Stimulated activated CD4-positive, alpha-beta T cell treated with anti-CD3 and anti-CD28 coated beads, Interleukin-4, amount 100 ng/mL, for 4 hours (primary cell): ENCODE measurements around the gene HNRNPM.

Source experiments
- DNase-seq, 2 experiments: peaks; one replicate each; pipeline ENCODE4 v3.0.0-alpha.2; 2020

Gene HNRNPM

GRCh38 chr19:8489561-8490394 is 45.0 kb downstream of the HNRNPM start:
- DNase-seq, result no peak

- no peak for DNase-seq
Observed at GRCh38 chr19:8490395-8490760, 45.6 kb downstream of the HNRNPM start.

DNA sequence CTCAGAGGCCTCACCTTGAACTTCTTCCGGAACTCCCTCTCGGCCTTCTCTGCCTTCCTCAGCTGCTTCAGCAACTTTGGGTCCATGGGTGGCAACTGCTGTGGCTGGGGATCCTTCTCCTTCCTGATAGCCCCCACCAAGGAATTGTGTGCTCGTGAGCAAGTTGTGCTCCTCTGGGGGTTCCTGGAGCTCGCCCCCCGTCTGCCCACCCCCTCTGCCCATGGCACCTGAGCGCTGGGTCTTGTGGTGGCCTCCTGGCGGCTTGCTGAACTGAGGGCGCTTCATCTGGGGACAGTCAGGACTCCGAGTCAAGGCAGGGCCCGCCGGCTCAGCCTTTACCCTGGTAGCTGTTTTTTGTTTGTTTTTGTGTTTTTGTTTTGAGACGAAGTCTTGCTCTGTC is 46.1 kb downstream of the HNRNPM start:
- no peak for DNase-seq

DNA sequence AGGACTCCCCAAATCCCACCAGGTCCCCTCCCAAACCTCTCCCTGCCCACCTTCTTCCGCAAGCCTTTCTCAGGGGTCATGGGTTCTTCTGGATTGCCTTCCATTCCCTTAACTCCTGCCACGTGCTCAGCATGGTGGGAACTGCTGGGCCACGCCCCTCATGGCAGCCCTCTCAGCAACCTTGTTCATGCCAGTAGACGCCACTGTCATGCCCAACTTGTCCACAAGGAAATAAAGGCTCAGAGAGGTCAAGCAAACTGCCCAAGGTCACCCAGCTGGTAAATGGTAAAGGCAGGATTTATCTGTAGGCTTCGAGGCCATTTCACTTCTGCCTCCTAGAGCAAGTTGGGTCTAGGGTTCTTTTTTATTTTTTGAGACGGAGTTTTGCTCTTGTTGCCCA is 46.8 kb downstream of the HNRNPM start:
- DNase-seq, result no peak

GRCh38 chr19:8494158-8494557 is 49.4 kb downstream of the HNRNPM start:
- no peak for DNase-seq

- DNase-seq, result no peak
Observed at GRCh38 chr19:8498295-8498694, 53.5 kb downstream of the HNRNPM start.

- DNase-seq, result no peak
Observed at GRCh38 chr19:8499048-8499833, 54.5 kb downstream of the HNRNPM start.

GRCh38 chr19:8500158-8500557 is 55.4 kb downstream of the HNRNPM start:
- DNase-seq, result no peak

DNA sequence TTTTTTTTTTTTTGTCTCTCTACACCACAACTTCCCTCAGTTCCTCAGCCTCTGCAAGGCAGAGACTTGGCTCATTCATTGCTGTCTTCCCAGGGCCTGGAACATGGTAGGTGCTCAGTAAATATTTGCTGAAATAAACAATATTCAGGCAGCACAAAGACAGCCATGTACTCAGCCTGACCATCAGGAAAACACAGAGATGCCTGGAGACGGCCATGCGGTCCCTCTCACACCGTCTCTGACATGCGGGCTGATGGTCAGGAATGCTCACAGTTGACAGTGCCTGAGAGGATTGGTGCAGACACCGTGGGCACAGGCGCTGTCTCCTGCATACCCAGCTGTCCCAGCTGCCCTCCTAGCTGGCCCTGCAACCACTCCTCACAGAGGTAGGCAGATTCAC is 56.7 kb downstream of the HNRNPM start:
- no peak for DNase-seq

- DNase-seq, result no peak
Observed at GRCh38 chr19:8501981-8502380, 57.2 kb downstream of the HNRNPM start.

GRCh38 chr19:8503510-8503909 is 58.7 kb downstream of the HNRNPM start:
- no peak for DNase-seq

- no peak for DNase-seq
Observed at GRCh38 chr19:8504171-8504570, 59.4 kb downstream of the HNRNPM start.

GRCh38 chr19:8504919-8505318 is 60.1 kb downstream of the HNRNPM start:
- no peak for DNase-seq

DNA sequence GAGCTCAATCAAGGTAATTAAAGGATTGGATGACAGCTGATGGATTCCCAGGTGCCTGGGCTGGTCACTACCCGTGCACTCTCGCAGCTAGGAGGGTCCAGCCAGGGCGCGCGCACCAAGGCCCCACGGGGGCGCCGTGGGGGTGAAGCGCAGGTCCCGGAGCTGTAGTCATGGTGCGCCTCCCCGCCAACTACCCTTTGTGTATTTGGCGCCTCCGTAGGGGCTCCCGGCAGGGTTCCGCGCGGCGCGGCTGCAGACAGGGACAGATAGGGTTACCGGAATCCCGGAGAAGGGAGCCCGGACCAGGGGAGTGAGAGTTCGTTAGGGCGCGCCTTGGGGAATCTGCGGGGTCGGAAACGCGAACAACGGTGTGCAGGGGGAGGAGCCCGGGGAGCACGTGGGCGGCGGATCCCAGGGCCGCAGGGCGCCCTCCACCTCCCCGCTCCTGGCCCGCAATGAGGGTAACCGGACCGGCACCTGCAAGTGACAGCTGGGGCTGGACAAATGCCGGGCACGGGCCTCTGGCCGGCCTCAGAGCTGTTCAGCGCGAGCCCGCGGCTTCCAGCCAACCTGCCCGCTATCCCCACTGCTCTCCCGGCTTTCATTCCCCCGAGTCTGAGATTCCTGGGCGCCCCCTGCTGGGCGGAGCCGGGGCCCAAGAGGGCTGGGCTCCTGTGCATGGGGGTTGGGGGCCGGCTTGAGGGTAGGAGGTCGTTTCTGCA is 61.1 kb downstream of the HNRNPM start:
- DNase-seq, result peak; percentile 62 to 77

DNA sequence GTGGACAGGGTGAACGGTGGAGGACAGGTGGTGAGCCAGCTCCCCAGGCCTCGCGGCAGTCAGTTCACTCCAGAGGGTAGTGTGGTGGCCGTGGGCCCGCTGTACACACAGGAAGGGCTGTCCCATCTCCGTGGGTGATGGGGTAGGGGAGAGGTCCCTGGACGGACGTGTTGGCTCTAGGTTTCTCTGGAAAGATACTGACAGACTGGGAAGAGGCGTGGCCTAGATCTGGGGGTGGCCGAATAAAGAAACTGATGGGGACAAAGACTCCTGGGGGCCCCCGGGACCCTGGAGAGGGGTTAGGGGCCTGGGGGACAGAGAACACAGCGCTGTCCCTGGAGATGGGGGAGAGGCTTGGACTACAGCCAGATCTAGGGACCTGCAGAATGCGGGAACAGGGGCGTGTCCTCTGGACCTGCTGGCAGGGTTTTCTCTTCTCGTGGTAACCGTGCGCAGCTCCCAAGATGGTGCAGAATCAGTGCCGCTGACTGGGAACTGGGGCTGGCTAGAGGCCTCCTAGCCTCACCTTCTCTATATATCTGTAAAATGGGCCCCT is 61.7 kb downstream of the HNRNPM start:
- no peak for DNase-seq

- no peak for DNase-seq
Observed at GRCh38 chr19:8510589-8511115, 65.9 kb downstream of the HNRNPM start.

DNA sequence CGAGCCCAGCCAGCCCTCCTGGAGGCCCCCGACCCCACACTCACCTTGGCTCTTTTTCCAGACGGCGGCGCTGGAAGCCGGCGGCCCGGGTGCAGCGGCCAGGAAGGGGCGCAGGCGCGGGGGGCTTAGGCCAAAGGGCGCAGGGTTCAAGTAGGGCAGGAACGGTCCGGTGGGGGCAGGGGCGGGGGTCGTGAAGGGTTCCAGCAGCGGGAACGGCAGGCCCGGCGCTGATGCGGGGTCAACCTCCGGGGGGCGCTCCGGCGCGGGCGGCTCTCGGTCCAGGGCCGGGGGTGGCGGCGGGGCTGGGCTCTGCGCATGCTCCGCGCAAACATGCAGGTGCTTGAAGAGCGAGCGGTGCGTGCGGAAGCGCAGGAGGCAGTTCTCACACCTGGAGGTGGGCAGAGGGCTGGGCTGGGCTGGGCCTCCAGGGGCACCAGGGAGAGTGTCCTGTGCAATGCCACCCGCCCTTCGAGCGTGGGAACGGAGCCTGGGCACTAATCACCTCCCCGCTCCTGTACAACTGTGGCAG is 66.9 kb downstream of the HNRNPM start:
- DNase-seq, result no peak

GRCh38 chr19:8512115-8512967 is 67.6 kb downstream of the HNRNPM start:
- no peak for DNase-seq

GRCh38 chr19:8513036-8513686 is 68.4 kb downstream of the HNRNPM start:
- no peak for DNase-seq

GRCh38 chr19:8513687-8514504 is 69.1 kb downstream of the HNRNPM start, which contains the start of gene ZNF414:
Gene ZNF414 (minus strand): TSS chr19:8514167. CDS start chr19:8514046, 121 bp downstream.
- peak; percentile 93 to 99 for DNase-seq
